MCF 10A (cell line): ENCODE results near the gene TRIM69. TPM values are rescaled to one million over a fixed set of nuclear protein-coding genes. Genes with fewer than 3 reads are reported as not detected.
A peak's percentile ranks its signal among the peaks of the same experiment; 100 is the strongest.

ENCODE experiments used
- BruUV-seq: library from RNA; stranded (reverse); fragments of 400-500 nt; replicated peaks from 2 replicates; lab custom pipeline; 2021; lab: Mats Ljungman, UMichigan
- CTCF ChIA-PET: fragments of 300-600 bp; sonication (Branson Sonifier 250); formaldehyde crosslinking; extraction: SDS; loops from one replicate; lab custom pipeline; 2021; ENCODE audit warnings: antibody characterized with exemption, inconsistent platforms; lab: Yijun Ruan, JAX
- POLR2A ChIA-PET: fragments of 300-600, 350-650 bp; sonication (Branson Sonifier 250); formaldehyde crosslinking; extraction: SDS; loops from one replicate; lab custom pipeline; 2020; ENCODE audit warnings: antibody characterized with exemption, inconsistent platforms; lab: Yijun Ruan, JAX
- DNase-seq: peaks from one replicate; pipeline ENCODE4 v3.0.0-alpha.2; 2018; ENCODE audit not compliant: unreplicated experiment
- H3K27ac Mint-ChIP-seq: one replicate; pipeline ENCODE4 v1.8.0; 2022; ENCODE audit warnings: mild to moderate bottlenecking, low read depth, mixed read lengths; ENCODE audit not compliant: unreplicated experiment
- H3K27me3 Mint-ChIP-seq: one replicate; pipeline ENCODE4 v1.8.0; 2022; ENCODE audit warnings: mixed read lengths; ENCODE audit not compliant: insufficient read depth, unreplicated experiment
- H3K36me3 Mint-ChIP-seq: one replicate; pipeline ENCODE4 v1.8.0; 2022; ENCODE audit warnings: mild to moderate bottlenecking, moderate library complexity, mixed read lengths; ENCODE audit not compliant: insufficient read depth, unreplicated experiment
- H3K4me1 Mint-ChIP-seq: one replicate; pipeline ENCODE4 v1.8.0; 2022; ENCODE audit warnings: mixed read lengths; ENCODE audit not compliant: insufficient read depth, unreplicated experiment
- H3K4me3 Mint-ChIP-seq: one replicate; pipeline ENCODE4 v1.8.0; 2022; ENCODE audit warnings: mild to moderate bottlenecking, moderate library complexity, mixed read lengths; ENCODE audit not compliant: unreplicated experiment
- H3K9me3 Mint-ChIP-seq: one replicate; pipeline ENCODE4 v1.8.0; 2022; ENCODE audit warnings: mixed read lengths; ENCODE audit not compliant: unreplicated experiment
- intact Hi-C: fragments of 100-400 bp; cut with micrococcal nuclease; formaldehyde crosslinking; loops from 2 replicates; pipeline ENCODE4 v1.14.1; 2022
- total RNA-seq: library from RNA; stranded (reverse); gene quantifications from 2 replicates; pipeline ENCODE4 v1.2.3, GENCODE V29; 2022
- TF ChIP-seq, protein P1 (sequence below): fragments of 200-600 bp; IDR thresholded peaks from one replicate; pipeline ENCODE4 v1.8.0; 2022; ENCODE audit warnings: antibody characterized with exemption, mild to moderate bottlenecking; ENCODE audit not compliant: unreplicated experiment

TRIM69 gene
- total RNA-seq, 1 experiment from 2014 or later: 8.2 TPM

DNA sequence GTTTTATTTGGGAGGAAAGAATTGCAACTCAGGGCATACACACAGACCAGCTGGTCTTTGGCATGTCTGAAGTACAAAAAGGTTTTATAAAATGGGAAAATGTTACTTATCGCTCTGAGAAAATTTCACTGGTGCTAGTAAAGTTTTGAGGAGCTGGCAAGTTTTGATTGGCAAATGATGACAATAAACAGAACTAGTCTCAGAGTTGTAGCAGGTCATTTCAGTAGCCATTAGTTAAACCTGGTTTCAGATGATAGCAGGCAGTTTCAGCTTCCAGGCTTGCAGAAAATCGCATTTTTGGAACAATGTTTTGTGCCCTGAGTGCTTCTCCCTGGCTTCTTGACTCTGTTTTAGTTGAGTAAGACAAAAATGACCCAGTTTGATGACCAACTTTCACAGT, 14.3 kb upstream of the TRIM69 start:
- Mint-ChIP-seq H3K27ac (no peak overlapping the region), H3K36me3 (peaks cover 26% of the 10 kb centered on the region), H3K4me3 (no peak overlapping the region), H3K9me3 (no peaks in the 10 kb centered on the region), H3K27me3 (no peaks in the 10 kb centered on the region), H3K4me1 (peaks cover 7% of the 10 kb centered on the region)
- BruUV-seq: no TSS peak
- TF ChIP-seq, protein P1, sequence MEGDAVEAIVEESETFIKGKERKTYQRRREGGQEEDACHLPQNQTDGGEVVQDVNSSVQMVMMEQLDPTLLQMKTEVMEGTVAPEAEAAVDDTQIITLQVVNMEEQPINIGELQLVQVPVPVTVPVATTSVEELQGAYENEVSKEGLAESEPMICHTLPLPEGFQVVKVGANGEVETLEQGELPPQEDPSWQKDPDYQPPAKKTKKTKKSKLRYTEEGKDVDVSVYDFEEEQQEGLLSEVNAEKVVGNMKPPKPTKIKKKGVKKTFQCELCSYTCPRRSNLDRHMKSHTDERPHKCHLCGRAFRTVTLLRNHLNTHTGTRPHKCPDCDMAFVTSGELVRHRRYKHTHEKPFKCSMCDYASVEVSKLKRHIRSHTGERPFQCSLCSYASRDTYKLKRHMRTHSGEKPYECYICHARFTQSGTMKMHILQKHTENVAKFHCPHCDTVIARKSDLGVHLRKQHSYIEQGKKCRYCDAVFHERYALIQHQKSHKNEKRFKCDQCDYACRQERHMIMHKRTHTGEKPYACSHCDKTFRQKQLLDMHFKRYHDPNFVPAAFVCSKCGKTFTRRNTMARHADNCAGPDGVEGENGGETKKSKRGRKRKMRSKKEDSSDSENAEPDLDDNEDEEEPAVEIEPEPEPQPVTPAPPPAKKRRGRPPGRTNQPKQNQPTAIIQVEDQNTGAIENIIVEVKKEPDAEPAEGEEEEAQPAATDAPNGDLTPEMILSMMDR: no peak
- CTCF ChIA-PET: interaction anchor here (0.9 to 2.5 kb wide), 2 partner anchors 9 to 17 kb away, joined by 4 to 10 read pairs; no protein-coding TSS in a partner anchor
- intact Hi-C loops: no loop called here
- POLR2A ChIA-PET: interaction anchor here (0.7 to 4.6 kb wide), 4 partner anchors 10 to 59 kb away, joined by 3 to 52 read pairs (median 6); partner anchors contain the start of genes B2M, PATL2, SPG11 and TRIM69
- DNase-seq: no peak

DNA sequence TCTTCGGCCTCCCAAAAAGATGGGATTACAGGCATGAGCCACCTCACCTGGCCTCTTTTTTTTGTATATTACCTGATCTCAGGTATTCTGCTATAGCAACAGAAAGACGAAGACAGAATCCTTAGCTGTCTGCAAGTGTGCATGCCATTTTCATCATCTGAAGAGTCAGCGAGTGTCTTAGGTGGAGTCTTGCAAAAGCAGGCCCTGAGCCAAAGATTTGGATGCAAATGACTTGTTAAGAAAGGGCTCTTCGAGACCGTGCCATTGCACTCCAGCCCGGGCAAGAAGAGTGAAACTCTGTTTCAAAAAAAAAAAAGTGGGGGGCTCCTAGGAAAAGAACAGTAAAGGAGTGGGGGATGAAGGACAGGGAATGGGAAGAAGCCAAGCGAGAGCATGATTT, 10.2 kb upstream of the TRIM69 start:
- ChIA-PET CTCF (interaction anchor here (0.7 to 3.8 kb wide), 4 partner anchors 12 to 62 kb away, joined by 3 to 37 read pairs (median 6); partner anchors contain the start of gene SPG11), POLR2A (interaction anchor here (1.1 to 7.8 kb wide), 5 partner anchors 11 to 105 kb away, joined by 3 to 340 read pairs (median 54); partner anchors contain the start of genes B2M, PATL2, SPG11 and TRIM69)
- TF ChIP-seq, protein P1: no peak
- intact Hi-C loops: no loop called here
- peak overlapping the region; percentile 89 for H3K27ac Mint-ChIP-seq
- peaks cover 2% of the 10 kb centered on the region for H3K36me3 Mint-ChIP-seq
- DNase-seq: peak; percentile 71
- no peaks in the 10 kb centered on the region for H3K27me3 Mint-ChIP-seq
- no peak overlapping the region for H3K4me3 Mint-ChIP-seq
- peaks cover 20% of the 10 kb centered on the region for H3K4me1 Mint-ChIP-seq
- H3K9me3 Mint-ChIP-seq: no peaks in the 10 kb centered on the region
- no TSS peak for BruUV-seq

DNA sequence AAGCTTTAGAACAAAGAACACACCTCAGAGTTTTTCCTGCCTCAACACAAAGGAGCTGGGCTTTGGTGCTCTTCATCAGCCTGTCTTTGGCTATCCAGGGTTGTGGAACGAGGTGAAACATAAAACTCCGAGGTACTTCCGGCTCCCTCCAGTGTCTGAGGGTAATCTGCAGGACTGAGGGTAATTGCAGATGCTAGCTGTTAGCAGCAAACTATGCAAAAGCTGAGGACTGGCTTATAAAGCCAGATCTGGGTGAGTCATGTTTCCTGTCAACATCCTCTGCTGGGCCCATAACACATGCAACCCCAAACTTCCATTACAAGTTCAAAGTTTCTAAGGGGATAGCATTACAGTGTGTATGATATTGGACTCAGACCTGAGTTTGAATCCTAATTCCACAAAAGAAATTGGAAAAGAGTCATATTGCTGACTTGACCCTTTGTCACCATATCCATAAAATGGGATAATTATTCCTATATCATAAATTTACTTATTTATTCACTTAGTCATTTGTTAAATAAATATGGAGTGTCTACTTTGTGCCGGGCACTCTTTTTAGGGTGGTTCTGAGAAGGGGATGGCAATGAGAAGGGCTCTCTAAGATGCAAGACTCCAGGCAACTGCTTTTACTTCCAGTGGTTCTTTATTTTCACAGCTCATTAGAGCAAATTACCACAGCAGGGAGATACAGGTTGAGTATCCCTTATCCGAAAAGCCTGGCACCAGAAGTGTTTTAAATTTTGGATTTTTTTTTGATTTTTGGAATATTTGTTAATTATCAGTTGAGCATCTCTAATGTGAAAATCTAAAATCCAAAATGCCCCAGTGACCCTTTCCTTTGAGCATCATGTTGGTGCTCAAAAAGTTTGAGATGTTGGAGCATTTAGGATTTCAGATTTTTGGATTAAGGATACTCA, 9.5 kb upstream of the TRIM69 start:
- ChIA-PET POLR2A (interaction anchor here (1.0 to 7.8 kb wide), 7 partner anchors 11 to 190 kb away, joined by 3 to 340 read pairs (median 21); partner anchors contain the start of genes B2M, EIF3J, PATL2 and SPG11), CTCF (interaction anchor here (0.6 to 3.8 kb wide), 5 partner anchors 12 to 529 kb away, joined by 3 to 37 read pairs (median 6); partner anchors contain the start of gene SPG11)
- TSS peak; percentile 98 for BruUV-seq
- Mint-ChIP-seq H3K4me3 (peak overlapping the region; percentile 94), H3K36me3 (peaks cover 6% of the 10 kb centered on the region), H3K27ac (peak overlapping the region; percentile 89), H3K4me1 (peaks cover 20% of the 10 kb centered on the region), H3K9me3 (no peaks in the 10 kb centered on the region), H3K27me3 (no peaks in the 10 kb centered on the region)
- peak; percentile 90 for DNase-seq
- intact Hi-C loops: no loop called here
- TF ChIP-seq, protein P1: no peak
